Neural progenitor cell (in vitro differentiated cells): Measurements from ENCODE around the gene PPP1CB.

Experiments
- CTCF ChIP-seq: fragments of 200-600 bp; sonication (generic); IDR thresholded peaks from 2 replicates; pipeline ENCODE4 v1.5.1; 2017; ENCODE audit warnings: antibody characterized with exemption, mild to moderate bottlenecking
- EZH2 ChIP-seq: fragments of 200-600 bp; sonication (generic); IDR thresholded peaks from 2 replicates; pipeline ENCODE4 v1.6.1; 2017; ENCODE audit warnings: antibody characterized with exemption, mild to moderate bottlenecking, moderate library complexity

- TF ChIP-seq CTCF: no peak
- no peak for TF ChIP-seq EZH2
Observed at GRCh38 chr2:28720345-28720744, 31.3 kb upstream of the PPP1CB start.
